ENCODE results near the gene CEND1. TPM values are rescaled to one million over a fixed set of nuclear protein-coding genes. Genes with fewer than 3 reads are reported as not detected.

Gene CEND1
- total RNA-seq = 0.89 and 3.5 TPM in 2 replicates

DNA sequence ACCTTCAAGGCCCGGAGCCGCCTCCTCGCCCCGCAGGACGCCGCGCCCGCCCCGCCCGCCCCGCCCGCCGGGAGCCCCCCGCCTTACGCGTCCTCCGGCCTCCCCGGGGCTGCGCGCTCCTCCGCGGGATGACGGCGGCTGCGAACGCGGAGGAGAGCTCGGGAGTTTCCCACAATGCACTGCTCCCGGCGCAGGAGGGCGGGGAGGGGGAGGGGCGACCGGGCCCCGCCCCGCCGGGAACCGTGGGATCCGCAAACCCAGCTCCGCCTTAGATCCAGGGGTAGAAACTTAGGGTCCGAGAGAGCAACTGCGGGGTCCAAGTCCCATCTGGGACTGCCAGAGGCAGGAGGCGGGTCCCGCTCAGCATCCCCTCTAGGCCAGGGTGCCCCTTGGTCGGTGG, at the start of gene CEND1:
CEND1 (minus strand) TSS at position 148 of the 400 bp plus-strand sequence. CDS start 1,514 bp downstream, outside the sequence.

DNA sequence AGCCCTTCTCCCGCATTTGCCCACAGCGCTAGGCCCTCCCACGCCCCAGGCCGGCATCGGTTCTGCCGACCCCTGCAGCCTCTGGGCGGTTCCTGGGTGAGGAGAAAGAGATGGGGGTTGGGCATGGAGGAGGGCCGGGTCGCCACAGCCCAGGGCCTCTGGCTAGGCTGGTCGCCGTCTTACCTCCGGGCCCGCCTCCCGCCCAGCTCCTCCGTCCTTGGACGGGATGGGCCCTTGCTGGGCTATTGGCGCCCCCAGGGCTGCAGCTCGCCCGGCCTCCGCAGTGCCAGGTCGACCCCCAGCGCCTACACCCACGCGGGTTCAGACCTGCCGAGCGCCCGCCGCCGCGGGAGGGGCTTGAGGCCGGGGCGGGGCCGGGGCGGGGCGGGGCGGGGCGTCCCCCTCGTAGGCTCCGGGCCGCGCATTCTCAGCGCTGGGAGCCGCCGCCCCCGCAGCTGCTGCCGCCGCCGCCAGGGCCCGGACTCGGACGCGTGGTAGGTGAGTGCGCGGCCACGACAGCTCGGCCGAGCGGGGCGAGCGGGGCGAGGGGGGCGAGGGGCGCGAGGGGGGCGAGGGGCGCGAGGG, 42.7 kb upstream of the CEND1 start, which contains the start of gene CD151:
CD151 (plus strand) TSS at position 424 of the 585 bp plus-strand sequence. CDS start 3,118 bp downstream, outside the sequence.

DNA sequence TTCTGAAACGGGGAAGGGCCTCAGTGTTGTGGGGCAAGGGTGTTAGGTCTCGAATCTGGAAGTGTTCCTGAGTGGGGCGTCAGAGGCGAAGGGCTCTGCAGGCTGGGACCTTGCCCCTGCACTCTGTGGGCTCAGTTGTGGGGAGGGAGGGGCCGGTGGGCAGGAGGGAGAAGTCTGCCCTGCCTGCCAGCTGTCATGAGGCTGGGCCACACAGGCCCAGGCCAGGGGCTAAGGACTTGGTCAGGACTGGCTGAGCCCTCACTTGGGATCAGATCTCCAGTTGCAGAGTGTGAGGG, 38.0 kb upstream of the CEND1 start, which contains the start of gene CRACR2B:
CRACR2B (plus strand) TSS at position 23 of the 296 bp plus-strand sequence. CDS start 689 bp downstream, outside the sequence.

DNA sequence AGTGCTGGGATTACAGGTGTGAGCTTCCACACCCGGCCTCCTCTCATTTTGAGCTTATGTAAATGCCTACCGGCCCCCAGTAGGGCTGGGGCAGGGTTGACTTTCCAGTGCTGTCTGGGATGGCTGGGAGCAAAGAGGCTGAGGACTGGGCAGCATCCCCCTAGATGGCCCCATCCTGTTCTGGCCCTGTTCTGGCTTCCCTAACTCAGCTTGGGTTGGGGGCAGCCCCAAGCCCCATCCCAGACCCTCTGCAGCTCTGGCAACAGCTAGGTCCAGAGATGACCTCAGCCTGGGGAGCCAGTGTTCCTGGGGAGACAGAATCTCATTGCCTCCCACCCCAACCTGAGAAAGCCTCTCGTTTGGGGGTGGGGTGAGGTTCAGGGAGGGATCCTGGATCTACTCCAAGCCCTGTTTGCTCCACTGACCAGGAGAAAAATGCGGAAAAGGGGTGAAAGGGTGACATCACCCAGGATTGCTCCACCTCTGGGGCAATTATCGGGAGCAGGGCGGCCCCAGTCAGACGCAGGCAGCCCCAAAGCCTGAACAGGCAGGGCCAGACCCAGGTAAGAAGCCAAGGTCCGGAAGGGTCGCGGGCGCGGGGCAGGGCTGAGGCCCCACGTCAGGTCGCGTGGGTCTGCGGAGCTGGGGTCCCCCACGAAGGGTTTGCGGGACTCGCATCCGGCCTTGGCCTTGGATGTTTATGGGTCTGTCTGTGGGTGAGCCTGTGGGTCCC, 28.7 kb upstream of the CEND1 start, which contains the start of gene PNPLA2:
PNPLA2 (plus strand) TSS at position 519 of the 733 bp plus-strand sequence. CDS start 805 bp downstream, outside the sequence.

DNA sequence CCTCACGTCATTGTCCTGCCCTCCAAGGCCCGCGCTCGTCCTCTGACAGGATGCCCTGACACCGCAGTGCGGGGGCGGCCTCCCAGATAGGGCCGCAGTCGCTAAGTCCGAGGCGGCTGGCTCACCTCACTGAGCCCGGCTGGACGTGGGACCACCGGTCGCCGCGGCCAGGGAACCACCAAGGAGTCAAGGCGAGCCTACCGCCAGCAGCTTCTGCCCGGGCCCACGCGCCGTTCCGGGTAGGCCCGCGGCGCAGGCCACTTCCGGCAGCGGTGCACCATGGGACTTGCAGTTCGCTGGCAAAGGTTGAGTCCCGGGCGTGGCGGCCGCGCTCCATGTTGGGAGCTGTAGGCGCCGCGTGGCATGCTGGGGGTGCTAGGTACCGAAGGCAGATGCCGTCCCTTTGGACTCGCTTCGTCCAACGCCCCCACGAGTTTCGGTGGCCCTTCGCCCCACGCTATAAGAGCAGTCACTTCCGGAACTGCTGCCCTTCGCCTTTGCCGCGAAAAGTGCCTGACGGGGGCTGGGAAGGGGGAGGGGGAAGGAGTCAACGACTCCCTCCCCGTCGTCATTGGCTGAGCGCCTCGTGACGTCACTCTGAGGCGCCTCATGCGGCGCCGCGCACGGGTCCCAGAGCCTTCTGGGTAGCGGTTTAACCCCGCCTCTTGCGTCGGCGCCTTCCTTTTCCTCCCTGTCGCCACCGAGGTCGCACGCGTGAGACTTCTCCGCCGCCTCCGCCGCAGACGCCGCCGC, 19.6 kb upstream of the CEND1 start, which contains the start of gene RPLP2:
RPLP2 (plus strand) TSS at position 681 of the 753 bp plus-strand sequence. CDS start 268 bp downstream, outside the sequence.

DNA sequence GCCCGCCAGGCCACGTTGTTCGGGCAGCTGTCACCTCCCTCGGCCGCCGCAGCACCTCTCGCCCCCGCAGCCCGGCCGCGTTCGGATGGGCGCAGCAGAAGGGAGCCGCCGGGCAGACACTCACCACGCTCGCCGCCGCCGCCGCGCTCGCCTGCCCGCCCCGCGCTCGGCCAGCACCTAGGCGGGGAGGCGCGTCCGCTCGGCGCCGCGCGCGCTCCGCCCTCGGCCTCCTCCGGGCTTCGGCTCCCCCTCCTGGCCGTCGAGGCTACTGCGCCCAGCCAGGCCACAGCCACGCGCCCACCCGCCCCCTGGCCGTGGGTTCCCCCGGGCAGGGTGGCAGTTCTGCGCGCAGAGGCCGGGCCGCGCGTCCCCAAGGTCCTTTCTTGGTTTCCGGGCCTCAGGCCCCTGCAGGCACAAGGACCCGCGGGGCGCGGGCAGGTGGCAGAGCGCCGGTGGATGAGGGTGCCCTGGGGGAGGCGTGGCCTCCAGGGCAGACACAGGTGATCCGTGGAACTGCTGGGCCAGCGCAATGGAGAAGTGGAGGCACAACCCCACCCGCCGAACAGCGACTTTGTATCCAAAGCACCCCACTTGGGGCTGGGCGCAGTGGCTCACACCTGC, 8.3 kb upstream of the CEND1 start, which contains the start of gene SLC25A22:
SLC25A22 (minus strand) TSS at position 189 of the 621 bp plus-strand sequence. CDS start 3,275 bp downstream, outside the sequence.

DNA sequence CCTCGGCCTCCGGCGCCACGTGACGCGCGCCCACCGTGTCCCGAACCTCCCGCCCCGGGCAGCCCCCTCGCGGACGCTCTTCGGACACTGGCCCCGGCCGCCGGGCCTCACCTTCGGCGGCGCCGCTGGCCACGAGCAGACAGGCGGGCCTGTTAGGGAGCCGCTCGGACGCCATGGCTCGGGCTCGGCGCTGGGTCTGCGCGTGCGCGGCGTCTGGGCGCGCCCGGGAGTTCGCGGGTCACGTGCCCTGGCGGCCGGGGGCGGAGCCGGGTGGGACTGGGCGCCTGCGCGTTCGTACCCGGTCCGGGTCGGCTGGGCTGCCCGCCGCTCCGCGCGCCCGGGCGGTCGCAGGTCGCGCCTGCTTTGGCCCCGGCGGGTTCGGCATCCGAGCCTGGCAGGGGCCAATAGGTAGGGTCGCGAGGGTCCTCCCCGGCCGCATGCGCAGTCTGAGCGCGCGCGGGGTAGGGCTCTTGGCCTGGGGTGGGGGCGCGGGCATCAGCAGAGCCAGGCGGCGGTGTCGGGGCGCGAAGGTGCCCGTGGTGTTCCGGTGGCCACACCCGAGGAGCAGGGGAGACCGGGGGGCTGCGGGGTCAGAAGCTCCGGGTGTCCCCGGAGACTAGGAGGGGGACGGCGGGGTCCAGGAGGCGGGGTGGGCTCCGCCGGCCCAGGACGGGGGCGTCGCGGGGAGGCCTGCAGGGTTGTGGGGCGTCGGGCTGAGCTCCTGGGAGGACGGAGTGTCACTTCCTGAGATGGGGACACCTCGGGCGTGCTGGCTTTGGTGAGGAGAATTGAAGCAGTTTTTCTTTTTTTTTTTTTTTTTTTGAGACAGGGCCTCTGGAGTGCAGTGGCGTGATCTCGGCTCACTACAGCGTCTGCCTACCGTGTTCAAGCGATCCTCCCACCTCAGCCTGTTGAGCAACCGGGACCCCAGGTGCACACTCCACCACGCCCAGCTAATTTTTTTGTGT, 12.3 kb downstream of the CEND1 start, which contains the start of gene GATD1:
GATD1 (minus strand) TSS at position 200 of the 968 bp plus-strand sequence; CDS start at position 175, 25 bp downstream.

DNA sequence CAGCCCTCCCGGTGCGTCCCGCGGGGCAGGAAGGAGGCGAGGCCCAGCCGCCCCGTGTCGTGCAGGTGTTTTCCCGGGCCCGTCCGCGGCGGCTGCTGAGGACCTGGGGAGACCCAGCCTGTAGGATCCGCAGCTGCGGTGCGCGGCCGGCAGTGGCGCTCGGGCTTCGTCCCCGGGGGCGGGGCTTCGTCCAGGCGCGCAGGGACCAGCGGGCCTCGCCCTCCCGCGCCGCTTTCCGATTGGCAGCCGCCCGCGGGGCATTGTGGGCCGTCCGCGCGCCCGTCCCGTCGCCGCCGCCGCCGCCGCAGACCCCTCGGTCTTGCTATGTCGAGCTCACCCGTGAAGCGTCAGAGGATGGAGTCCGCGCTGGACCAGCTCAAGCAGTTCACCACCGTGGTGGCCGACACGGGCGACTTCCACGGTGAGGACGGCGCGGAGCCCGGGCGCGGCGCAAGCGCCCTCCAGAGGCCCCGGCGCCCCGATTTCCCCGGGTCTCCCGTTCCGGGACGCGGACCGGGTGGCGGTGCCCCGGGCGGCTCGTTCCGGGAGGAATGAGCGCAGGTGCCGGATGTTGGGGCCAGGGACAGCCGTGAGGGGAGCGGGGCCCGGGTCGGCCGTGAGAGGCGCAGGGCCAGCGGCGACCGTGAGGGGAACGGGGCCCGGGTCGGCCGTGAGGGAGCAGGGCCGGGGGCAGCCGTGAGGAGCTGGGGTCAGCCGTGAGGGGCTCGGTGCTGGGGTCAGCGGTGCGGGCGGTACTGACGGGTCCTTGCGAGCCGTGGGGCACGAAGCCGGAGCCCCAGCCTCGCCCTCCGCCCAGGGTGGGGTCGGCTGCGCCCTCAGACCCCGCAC, 42.5 kb downstream of the CEND1 start, which contains the start of gene TALDO1:
TALDO1 (plus strand) TSS at position 307 of the 849 bp plus-strand sequence; CDS start at position 325, 18 bp downstream.

Other genes with a start within 250 kb of the CEND1 start
- gene LMNTD2, start 229.4 kb downstream of the CEND1 start, total RNA-seq = 0.29 TPM in 1 of 2 replicates, not detected in the other
- 14.7 and 36.0 TPM in 2 replicates for gene RASSF7, start 229.1 kb downstream of the CEND1 start, total RNA-seq
- 11.0 and 16.7 TPM in 2 replicates for gene PHRF1, start 213.6 kb downstream of the CEND1 start, total RNA-seq
- 11.7 and 21.3 TPM in 2 replicates for gene IRF7, start 174.1 kb downstream of the CEND1 start, total RNA-seq
- not detected in 2 replicates for gene CDHR5, start 165.1 kb downstream of the CEND1 start, total RNA-seq
- gene SCT, start 162.9 kb downstream of the CEND1 start, total RNA-seq = not detected in 2 replicates
- gene DRD4, start 152.8 kb downstream of the CEND1 start, total RNA-seq = not detected in 2 replicates
- 20.0 and 26.5 TPM in 2 replicates for gene DEAF1, start 94.9 kb downstream of the CEND1 start, total RNA-seq
- gene TMEM80, start 94.3 kb downstream of the CEND1 start, total RNA-seq = 27.5 and 48.1 TPM in 2 replicates
- 31.1 and 40.8 TPM in 2 replicates for gene EPS8L2, start 83.9 kb downstream of the CEND1 start, total RNA-seq
- 155 and 167 TPM in 2 replicates for gene TALDO1, start 42.6 kb downstream of the CEND1 start, total RNA-seq
- 23.2 and 49.3 TPM in 2 replicates for gene GATD1, start 12.6 kb downstream of the CEND1 start, total RNA-seq
- 18.2 and 20.0 TPM in 2 replicates for gene SLC25A22, start 8.2 kb upstream of the CEND1 start, total RNA-seq
- gene PIDD1, start 15.1 kb upstream of the CEND1 start, total RNA-seq = 21.6 and 28.0 TPM in 2 replicates
- gene RPLP2, start 19.9 kb upstream of the CEND1 start, total RNA-seq = 457 and 731 TPM in 2 replicates
- gene PNPLA2, start 28.8 kb upstream of the CEND1 start, total RNA-seq = 16.7 and 25.2 TPM in 2 replicates
- 1.8 and 2.9 TPM in 2 replicates for gene CRACR2B, start 37.8 kb upstream of the CEND1 start, total RNA-seq
- gene CD151, start 42.9 kb upstream of the CEND1 start, total RNA-seq = 806 and 946 TPM in 2 replicates
- gene POLR2L, start 52.4 kb upstream of the CEND1 start, total RNA-seq = 214 and 287 TPM in 2 replicates
- 197 and 276 TPM in 2 replicates for gene TSPAN4, start 52.8 kb upstream of the CEND1 start, total RNA-seq
- 121 and 149 TPM in 2 replicates for gene CHID1, start 120.7 kb upstream of the CEND1 start, total RNA-seq
- gene AP2A2, start 135.8 kb upstream of the CEND1 start, total RNA-seq = 56.2 and 60.1 TPM in 2 replicates
- not detected in 2 replicates for gene MUC6, start 246.6 kb upstream of the CEND1 start, total RNA-seq